HepG2 (cell line): Measurements from ENCODE around the gene YIPF3. TPM values are rescaled to one million over a fixed set of nuclear protein-coding genes. Genes with fewer than 3 reads are reported as not detected.

Experiments used
- LCORL ChIP-seq, 2 experiments: fragments of 450-650 bp in 1 of 2; sonication (generic) in 1 of 2; formaldehyde crosslinking in 1 of 2; IDR thresholded peaks; 2 replicates each; pipeline versions ENCODE4 v1.5.0 to v1.6.1; 2017 to 2020; ENCODE audit warnings: antibody characterized with exemption in 1 of 2, missing genetic modification reagents in 1 of 2
- MTA1 ChIP-seq: sonication (generic); formaldehyde crosslinking; IDR thresholded peaks from 2 replicates; pipeline ENCODE4 v1.4.0; 2020; ENCODE audit warnings: missing genetic modification reagents, mild to moderate bottlenecking, borderline replicate concordance
- PRPF4 ChIP-seq: fragments of 200-400 bp; formaldehyde crosslinking; IDR thresholded peaks from 2 replicates; pipeline ENCODE4 v1.6.1; 2016; ENCODE audit warnings: low read length, low read depth; ENCODE audit not compliant: poor library complexity, severe bottlenecking
- XBP1 ChIP-seq: sonication (generic); formaldehyde crosslinking; IDR thresholded peaks from 2 replicates; pipeline ENCODE4 v1.5.0; 2020; ENCODE audit warnings: missing genetic modification reagents
- ZNF256 ChIP-seq: sonication (generic); formaldehyde crosslinking; conservative IDR thresholded peaks from 2 replicates; pipeline ENCODE4 v1.4.0; 2020; ENCODE audit warnings: missing genetic modification reagents
- ZNF552 ChIP-seq: sonication (generic); formaldehyde crosslinking; IDR thresholded peaks from 2 replicates; pipeline ENCODE4 v1.9.0; 2022; ENCODE audit warnings: missing genetic modification reagents, mild to moderate bottlenecking, borderline replicate concordance
- ZNF574 ChIP-seq: sonication (generic); formaldehyde crosslinking; IDR thresholded peaks from 2 replicates; pipeline ENCODE4 v1.4.0; 2020; ENCODE audit warnings: missing genetic modification reagents
- ZNF616 ChIP-seq: sonication (generic); formaldehyde crosslinking; IDR thresholded peaks from 2 replicates; pipeline ENCODE4 v1.5.0; 2020; ENCODE audit warnings: low read depth, mild to moderate bottlenecking, missing genetic modification reagents
- ZNF766 ChIP-seq: sonication (generic); formaldehyde crosslinking; IDR thresholded peaks from 2 replicates; pipeline ENCODE4 v1.5.0; 2020; ENCODE audit warnings: missing genetic modification reagents, borderline replicate concordance
- ZSCAN22 ChIP-seq: sonication (generic); formaldehyde crosslinking; IDR thresholded peaks from 2 replicates; pipeline ENCODE4 v1.4.0; 2020; ENCODE audit warnings: mild to moderate bottlenecking, missing genetic modification reagents
- ZSCAN9 ChIP-seq: IDR thresholded peaks from 2 replicates; pipeline ENCODE4 v1.6.1; 2016; ENCODE audit warnings: borderline replicate concordance
- polyA plus RNA-seq, 8 experiments: library from polyadenylated mRNA; depleted of rRNA in 3 of 8; stranded (reverse) in 7 of 8; unstranded in 1 of 8; fragments of >200 nt; fragmentation: Illumina TruSeq in 4 of 8; extraction: Trizol in 4 of 8; gene quantifications; 2 replicates each; pipeline versions ENCODE4 v1.2.1 to v1.2.3, GENCODE V29; 2011 to 2016; ENCODE audit warnings: low read depth in 4 of 8, missing spikeins in 1 of 8, mixed read lengths in 1 of 8; ENCODE audit not compliant: insufficient read depth in 1 of 8
- total RNA-seq, 5 experiments: library from RNA; depleted of rRNA; stranded (reverse); fragments of >200 nt; fragmentation: Illumina TruSeq; extraction: Trizol; gene quantifications; 2 replicates each; pipeline ENCODE4 v1.2.3, GENCODE V29; 2016; ENCODE audit warnings: low read depth in 1 of 5
- TF ChIP-seq, protein P1 (sequence below): IDR thresholded peaks from 2 replicates; pipeline ENCODE4 v1.6.1; 2012; ENCODE audit warnings: inconsistent platforms
- TF ChIP-seq, protein P2 (sequence below): sonication (generic); formaldehyde crosslinking; IDR thresholded peaks from 2 replicates; pipeline ENCODE4 v1.4.0; 2020; ENCODE audit warnings: mild to moderate bottlenecking, missing genetic modification reagents
- TF ChIP-seq, protein P3 (sequence below), 2 experiments: sonication (generic) in 1 of 2; formaldehyde crosslinking in 1 of 2; IDR thresholded peaks; 2 replicates each; pipeline versions ENCODE4 v1.5.1 to v1.6.1; 2011 to 2020; ENCODE audit warnings: borderline replicate concordance in 1 of 2, low read depth in 1 of 2, low read length in 1 of 2, mild to moderate bottlenecking in 1 of 2, missing genetic modification reagents in 1 of 2, moderate library complexity in 1 of 2

Gene YIPF3
- total and polyA plus RNA-seq, 2 of the 13 experiments (the other 11 are each of a cell fraction or from before 2014, with no cell fraction given): 107 to 206 TPM

GRCh38 chr6:43509142-43509983, 7.4 kb downstream of the YIPF3 start (continued):
- TF ChIP-seq ZNF552 (CRISPR knock-in tag): peak; percentile 65
- TF ChIP-seq MTA1 (CRISPR knock-in tag): peak; percentile 61; the same call in 1 of the 2 replicates
- TF ChIP-seq ZNF616: peak; percentile 40; the same call in 1 of the 2 replicates
- no peak for TF ChIP-seq ZSCAN22 (CRISPR knock-in tag)
- peak; percentile 21; the same call in 1 of the 2 replicates for TF ChIP-seq ZNF574 (CRISPR knock-in tag)
- no peak for TF ChIP-seq PRPF4
- TF ChIP-seq ZSCAN9 (CRISPR knock-in tag): no peak
- no peak for TF ChIP-seq XBP1
- TF ChIP-seq LCORL (IDR thresholded peaks at IDR 0.05): no peak
- TF ChIP-seq LCORL (CRISPR knock-in tag; IDR thresholded peaks at IDR 0.05): no peak; the same call in 1 of the 2 replicates
- TF ChIP-seq, protein P1, sequence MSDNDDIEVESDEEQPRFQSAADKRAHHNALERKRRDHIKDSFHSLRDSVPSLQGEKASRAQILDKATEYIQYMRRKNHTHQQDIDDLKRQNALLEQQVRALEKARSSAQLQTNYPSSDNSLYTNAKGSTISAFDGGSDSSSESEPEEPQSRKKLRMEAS: peak; percentile 95
- TF ChIP-seq, protein P2, sequence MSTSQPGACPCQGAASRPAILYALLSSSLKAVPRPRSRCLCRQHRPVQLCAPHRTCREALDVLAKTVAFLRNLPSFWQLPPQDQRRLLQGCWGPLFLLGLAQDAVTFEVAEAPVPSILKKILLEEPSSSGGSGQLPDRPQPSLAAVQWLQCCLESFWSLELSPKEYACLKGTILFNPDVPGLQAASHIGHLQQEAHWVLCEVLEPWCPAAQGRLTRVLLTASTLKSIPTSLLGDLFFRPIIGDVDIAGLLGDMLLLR (CRISPR knock-in tag): 0 out of 2 replicates have a peak, but pooled peaks have one; percentile 44
- peak; percentile 33; the same call in 1 of the 2 replicates for TF ChIP-seq ZNF766 (CRISPR knock-in tag)
- TF ChIP-seq, protein P3, sequence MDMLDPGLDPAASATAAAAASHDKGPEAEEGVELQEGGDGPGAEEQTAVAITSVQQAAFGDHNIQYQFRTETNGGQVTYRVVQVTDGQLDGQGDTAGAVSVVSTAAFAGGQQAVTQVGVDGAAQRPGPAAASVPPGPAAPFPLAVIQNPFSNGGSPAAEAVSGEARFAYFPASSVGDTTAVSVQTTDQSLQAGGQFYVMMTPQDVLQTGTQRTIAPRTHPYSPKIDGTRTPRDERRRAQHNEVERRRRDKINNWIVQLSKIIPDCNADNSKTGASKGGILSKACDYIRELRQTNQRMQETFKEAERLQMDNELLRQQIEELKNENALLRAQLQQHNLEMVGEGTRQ (IDR thresholded peaks at IDR 0.05; ENCODE audit: low read depth, low read length): no peak
- TF ChIP-seq, protein P3 (CRISPR knock-in tag; IDR thresholded peaks at IDR 0.05; ENCODE audit: borderline replicate concordance): no peak
- TF ChIP-seq ZNF256 (CRISPR knock-in tag): no peak
